ENCODE results near the gene GBP3. TPM values are rescaled to one million over a fixed set of nuclear protein-coding genes. Genes with fewer than 3 reads are reported as not detected.

Gene GBP3
- total RNA-seq, result 10 to 100 TPM in 3 of 4 donors, 1 to 10 TPM in 1; 8.6 to 26.5 (median 20.7) TPM

GRCh38 chr1:89022167-89022959, at the start of gene GBP3:
GBP3 (minus strand) TSS chr1:89022866; CDS start chr1:89020721, 2,145 bp downstream.
- WGBS, 2 donors (ENCODE audit: low coverage in 1 of 2), result 14 to 15% methylated on average over 5 of the region's 5 CpGs
- peak within 1 kb of the TSS; percentile 47 to 67 for H3K4me3 ChIP-seq
- H3K4me1 ChIP-seq, result peaks cover 0 to 41% (median 3%) of the 10 kb centered on the region in 3 donors
- H3K9me3 ChIP-seq, result peaks cover 0 to 6% (median 0%) of the 10 kb centered on the region in 3 donors
- H3K36me3 ChIP-seq, result peaks cover 0 to 20% of the 10 kb centered on the region in 2 donors
- ATAC-seq, result peak; percentile 69
- H3K27me3 ChIP-seq, result no peaks in the 10 kb centered on the region
- H3K27ac ChIP-seq, result peak within 1 kb of the TSS; percentile 76 to 89 (median 80)
- TF ChIP-seq CTCF (IDR thresholded peaks at IDR 0.05), result no peak
- peak; percentile 34 for TF ChIP-seq POLR2AphosphoS5 (IDR thresholded peaks at IDR 0.05)

GRCh38 chr1:89070509-89070908, 47.8 kb upstream of the GBP3 start:
- ATAC-seq, result no peak
- TF ChIP-seq CTCF (IDR thresholded peaks at IDR 0.05) (no peak), EP300 (IDR thresholded peaks at IDR 0.05) (no peak), POLR2A (IDR thresholded peaks at IDR 0.05) (no peak), POLR2AphosphoS5 (IDR thresholded peaks at IDR 0.05) (no peak)
- WGBS, 2 donors (ENCODE audit: low coverage in 1 of 2), result 64% methylated on average over 1 of the region's 1 CpG; no CpG with 5 or more reads in 1 of the 2 donors
- Histone ChIP-seq H3K9me3 (peaks cover 0 to 16% (median 0%) of the 10 kb centered on the region in 3 donors), H3K36me3 (no peaks in the 10 kb centered on the region), H3K27me3 (no peaks in the 10 kb centered on the region), H3K27ac (no peak overlapping the region), H3K4me3 (peak overlapping the region; percentile 30 to 36), H3K4me1 (peaks cover 0 to 6% (median 0%) of the 10 kb centered on the region in 3 donors)

- 44 to 56% methylated on average over 2 of the region's 2 CpGs for WGBS, 2 donors (ENCODE audit: low coverage in 1 of 2)
- no peak for ATAC-seq
- peak overlapping the region in 2 of 4 donors; percentile 25 to 61 for H3K27ac ChIP-seq
Measured at GRCh38 chr1:89069951-89070350, 47.3 kb upstream of the GBP3 start.

GRCh38 chr1:89068291-89068690, 45.6 kb upstream of the GBP3 start:
- H3K36me3 ChIP-seq, result no peaks in the 10 kb centered on the region
- no peaks in the 10 kb centered on the region for H3K27me3 ChIP-seq
- H3K4me3 ChIP-seq, result no peak overlapping the region
- no peak overlapping the region for H3K27ac ChIP-seq
- H3K4me1 ChIP-seq, result peaks cover 0 to 18% (median 2%) of the 10 kb centered on the region in 3 donors
- ATAC-seq, result no peak
- TF ChIP-seq POLR2AphosphoS5 (IDR thresholded peaks at IDR 0.05) (no peak), EP300 (IDR thresholded peaks at IDR 0.05) (no peak), CTCF (IDR thresholded peaks at IDR 0.05) (no peak), POLR2A (IDR thresholded peaks at IDR 0.05) (no peak)
- H3K9me3 ChIP-seq, result no peaks in the 10 kb centered on the region

More at GRCh38 chr1:89069951-89070350, 47.3 kb upstream of the GBP3 start:
- Histone ChIP-seq H3K36me3 (no peaks in the 10 kb centered on the region), H3K4me1 (peaks cover 0 to 8% (median 0%) of the 10 kb centered on the region in 3 donors), H3K4me3 (peak overlapping the region; percentile 30 to 36), H3K9me3 (peaks cover 0 to 16% (median 0%) of the 10 kb centered on the region in 3 donors), H3K27me3 (no peaks in the 10 kb centered on the region)
- TF ChIP-seq EP300 (IDR thresholded peaks at IDR 0.05), result no peak
- TF ChIP-seq POLR2A (IDR thresholded peaks at IDR 0.05), result no peak
- no peak for TF ChIP-seq CTCF (IDR thresholded peaks at IDR 0.05)
- no peak for TF ChIP-seq POLR2AphosphoS5 (IDR thresholded peaks at IDR 0.05)
